T-helper 9 cell (primary cell): ENCODE measurements around the gene DMRTB1.
"Not testable (repeated sequence)": the region's sequence is repeated elsewhere in the genome, so short reads cannot be mapped to it uniquely, and the experiment has no call there.

ENCODE experiments used
- DNase-seq: peaks from one replicate; pipeline ENCODE4 v3.0.0-alpha.2; 2020
- total RNA-seq, 2 donors: gene quantifications; one replicate each; lab custom pipeline; 2026; lab: John Stamatoyannopoulos, UW

Gene DMRTB1
- total RNA-seq, result 0 reads per million in 2 donors

DNA sequence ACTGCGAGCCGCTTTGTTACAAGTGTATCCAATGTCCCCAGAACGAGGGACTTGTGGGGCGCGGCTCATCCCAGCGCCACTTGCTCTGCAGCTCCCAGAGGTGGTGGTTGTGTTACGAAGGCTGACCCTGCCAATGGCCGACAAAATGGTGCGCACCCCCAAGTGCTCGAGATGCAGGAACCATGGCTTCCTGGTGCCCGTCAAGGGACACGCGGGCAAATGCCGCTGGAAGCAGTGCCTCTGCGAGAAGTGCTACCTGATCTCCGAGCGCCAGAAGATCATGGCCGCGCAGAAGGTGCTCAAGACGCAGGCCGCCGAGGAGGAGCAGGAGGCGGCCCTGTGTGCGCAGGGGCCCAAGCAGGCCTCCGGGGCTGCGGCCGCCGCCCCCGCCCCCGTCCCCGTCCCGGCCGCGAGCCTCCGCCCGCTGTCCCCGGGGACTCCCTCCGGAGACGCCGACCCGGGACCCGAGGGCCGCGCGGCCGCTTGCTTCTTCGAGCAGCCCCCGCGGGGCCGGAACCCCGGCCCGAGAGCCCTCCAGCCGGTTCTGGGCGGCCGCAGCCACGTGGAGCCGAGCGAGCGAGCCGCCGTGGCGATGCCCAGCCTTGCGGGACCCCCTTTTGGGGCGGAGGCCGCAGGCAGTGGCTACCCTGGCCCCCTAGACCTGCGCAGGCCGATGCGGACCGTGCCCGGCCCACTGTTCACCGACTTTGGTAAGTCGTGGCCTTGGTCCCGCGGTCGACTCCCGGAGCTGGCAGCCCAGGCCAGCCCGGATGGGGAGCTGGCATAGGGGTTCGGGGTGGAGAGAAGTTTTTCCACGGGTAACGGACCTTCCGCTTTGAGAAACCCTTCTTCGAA lies at the start of gene DMRTB1:
TSS of gene DMRTB1 (plus strand) at position 79 of the 855 bp plus-strand sequence. CDS start at position 134, 55 bp downstream.
- DNase-seq, result no peak

GRCh38 chr1:53409695-53410094 lies 49.5 kb upstream of the DMRTB1 start:
- DNase-seq, result no peak

- DNase-seq, result peak; percentile 14
Measured at GRCh38 chr1:53410100-53410541, 49.1 kb upstream of the DMRTB1 start.

GRCh38 chr1:53410701-53411100 lies 48.5 kb upstream of the DMRTB1 start:
- no peak for DNase-seq

GRCh38 chr1:53411541-53412152 lies 47.6 kb upstream of the DMRTB1 start:
- DNase-seq, result no peak

DNA sequence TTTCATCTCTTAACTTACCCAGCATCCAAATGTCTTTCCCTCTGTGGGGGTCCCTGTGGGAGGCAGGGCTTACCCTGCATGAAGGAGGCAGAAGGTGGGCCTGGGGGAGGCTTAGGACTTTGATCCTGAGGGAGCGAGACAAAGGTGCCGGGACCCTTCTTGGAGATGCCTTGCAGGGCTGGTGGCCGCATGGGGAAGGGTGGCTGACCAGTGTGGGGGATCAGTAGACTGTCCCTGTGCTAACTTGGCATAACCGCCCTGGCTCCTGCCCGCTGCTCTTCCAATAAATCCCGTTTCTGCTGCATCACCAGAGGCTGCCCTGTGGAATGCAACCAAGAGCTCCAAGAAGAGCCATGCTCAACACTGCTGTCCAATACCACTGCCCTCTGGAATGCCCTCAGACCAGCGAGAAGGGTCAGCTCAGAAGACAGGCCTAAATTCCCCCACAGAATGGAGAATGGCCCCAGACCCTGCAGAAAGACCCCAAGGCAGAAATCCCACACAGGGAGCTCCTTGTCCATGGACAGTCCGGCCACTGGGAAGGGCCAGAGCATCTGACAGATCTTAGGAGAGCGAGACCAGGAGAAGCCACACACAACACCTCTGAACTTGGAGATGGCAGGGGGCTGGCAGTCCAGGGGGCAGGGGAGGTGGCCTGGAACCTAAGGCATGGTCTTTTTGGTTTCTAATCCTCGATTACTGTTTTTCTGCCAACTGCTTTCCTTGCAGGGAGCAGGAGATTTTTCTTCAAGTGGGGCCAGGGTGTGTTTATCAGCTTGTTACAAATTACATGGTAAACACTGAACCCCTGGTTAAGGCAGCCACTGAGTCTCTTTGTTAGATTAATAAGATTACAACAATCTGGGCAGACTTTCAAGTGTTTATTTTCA lies 46.7 kb upstream of the DMRTB1 start:
- no peak for DNase-seq

- DNase-seq, result peak; percentile 30
Measured at GRCh38 chr1:53413175-53414001, 45.8 kb upstream of the DMRTB1 start.

DNA sequence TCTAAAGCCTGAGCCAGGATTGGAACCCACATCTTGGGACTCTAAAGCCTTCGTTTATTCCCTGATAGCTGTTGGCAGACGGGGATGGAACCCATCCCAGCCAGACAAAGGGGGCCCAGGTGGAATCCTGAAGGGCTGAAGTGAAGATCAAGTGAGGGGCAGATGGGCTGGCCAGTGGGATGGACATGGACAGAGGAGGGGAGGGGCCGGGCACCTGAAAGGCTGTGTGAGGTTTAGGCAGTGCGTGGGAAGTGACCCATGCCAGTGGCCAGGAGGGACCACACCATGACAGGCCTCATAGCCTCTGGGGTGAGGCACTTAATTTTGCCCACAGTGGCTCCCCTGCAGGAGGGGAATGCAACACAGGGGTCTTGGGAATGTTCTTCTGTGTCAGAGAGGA lies 44.6 kb upstream of the DMRTB1 start:
- no peak for DNase-seq

- DNase-seq, result no peak
Measured at GRCh38 chr1:53415432-53415831, 43.8 kb upstream of the DMRTB1 start.

DNA sequence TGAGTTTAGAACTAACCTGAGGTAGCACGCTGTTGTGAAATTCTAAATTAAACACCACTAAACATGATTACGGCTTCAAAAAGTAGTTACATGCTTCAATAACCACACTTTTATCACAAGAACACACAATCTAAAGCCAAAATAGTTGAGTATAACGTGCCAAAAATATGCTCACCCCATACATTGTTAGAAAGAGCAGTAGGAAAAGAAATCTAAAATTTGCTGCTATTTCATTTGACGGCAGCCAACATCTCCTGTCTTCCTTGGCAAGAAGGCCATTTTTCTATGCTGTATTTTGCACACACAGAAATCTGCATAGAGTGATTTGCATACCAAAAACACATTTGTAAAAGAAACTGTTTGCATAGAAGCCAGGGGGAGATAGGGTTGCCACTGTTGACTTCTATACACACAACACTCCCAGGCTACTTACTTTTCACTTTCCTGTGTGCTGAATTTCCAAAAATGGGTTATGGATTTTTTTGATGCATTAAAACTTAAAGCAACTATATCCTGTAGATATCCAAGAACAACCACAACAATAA lies 42.9 kb upstream of the DMRTB1 start:
- no peak for DNase-seq

DNA sequence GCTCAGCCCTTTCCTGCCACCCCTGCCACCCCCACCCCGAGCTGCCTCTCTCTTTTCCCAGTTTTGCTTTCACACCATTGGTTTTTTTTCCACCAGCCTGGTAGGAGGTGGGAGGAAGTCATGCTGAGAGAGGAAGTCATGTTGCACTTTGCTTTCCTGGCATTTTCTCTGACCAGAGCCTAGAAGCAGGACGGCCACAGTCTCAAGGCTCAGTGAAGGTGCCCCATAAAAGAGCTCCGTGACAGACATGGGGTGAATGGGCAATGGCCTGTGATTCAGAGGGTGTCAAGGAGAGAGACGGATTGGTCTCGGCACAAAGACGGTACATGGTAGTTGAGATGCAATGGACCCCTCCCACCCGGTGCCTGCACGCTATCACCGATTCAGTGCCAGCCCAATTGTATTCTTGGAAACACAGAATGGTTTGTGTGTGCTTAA lies 42.1 kb upstream of the DMRTB1 start:
- DNase-seq, result no peak

DNA sequence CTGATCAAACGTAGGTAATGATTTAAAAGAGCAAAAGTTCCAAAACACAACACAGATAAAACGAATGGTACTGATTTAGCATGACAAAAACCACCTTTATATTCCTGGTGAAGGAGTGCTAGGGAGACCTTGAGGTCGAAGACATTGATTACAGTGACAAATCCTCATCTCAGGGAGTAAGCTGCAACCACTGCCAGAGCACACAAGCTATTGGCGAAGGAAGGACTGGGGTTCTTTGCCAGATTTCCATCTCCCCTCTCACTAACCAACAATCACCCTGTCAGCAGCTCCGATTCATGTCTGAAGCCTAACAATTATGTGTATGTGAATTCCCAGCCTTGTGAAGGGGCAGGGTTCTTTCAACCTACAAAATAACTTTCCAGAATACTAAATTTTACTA lies 40.2 kb upstream of the DMRTB1 start:
- no peak for DNase-seq

DNA sequence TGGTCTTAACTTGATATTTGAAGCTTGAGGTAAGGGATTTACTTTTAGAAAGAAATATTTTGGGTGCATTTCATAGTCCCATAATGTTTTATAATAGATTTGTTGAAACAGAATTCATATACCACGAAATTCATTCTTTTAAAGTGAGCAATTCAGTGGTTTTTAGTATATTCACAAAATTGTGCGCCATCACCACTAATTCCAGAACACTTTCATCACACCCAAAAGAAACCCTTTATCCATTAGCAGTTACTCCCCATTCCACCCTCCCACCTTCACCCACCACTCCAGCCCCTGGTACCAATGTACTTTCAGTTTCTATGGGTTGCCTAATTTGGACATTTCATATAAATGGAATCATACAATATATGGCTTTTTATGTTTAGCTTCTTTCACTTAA lies 38.9 kb upstream of the DMRTB1 start:
- no peak for DNase-seq

- no peak for DNase-seq
Measured at GRCh38 chr1:53421208-53421607, 38.0 kb upstream of the DMRTB1 start.

DNA sequence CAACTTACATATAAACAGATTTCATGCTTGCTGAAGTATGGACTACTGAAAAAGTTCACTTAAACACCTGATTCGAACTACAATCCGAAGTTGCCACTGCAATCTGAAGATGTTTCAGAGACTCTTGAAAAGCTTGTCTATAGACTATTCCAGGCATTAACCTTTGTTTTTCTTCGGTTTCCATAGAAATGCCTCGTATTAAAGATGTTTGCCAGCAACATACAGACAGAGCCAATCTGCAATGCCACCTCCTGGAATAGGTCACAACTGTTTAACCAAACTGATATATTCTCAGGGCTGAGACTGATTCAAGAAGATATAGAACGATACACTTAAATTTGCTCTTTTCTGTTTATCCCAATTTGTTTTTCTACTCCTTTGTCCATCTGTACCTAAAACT lies 28.9 kb upstream of the DMRTB1 start:
- no peak for DNase-seq

DNA sequence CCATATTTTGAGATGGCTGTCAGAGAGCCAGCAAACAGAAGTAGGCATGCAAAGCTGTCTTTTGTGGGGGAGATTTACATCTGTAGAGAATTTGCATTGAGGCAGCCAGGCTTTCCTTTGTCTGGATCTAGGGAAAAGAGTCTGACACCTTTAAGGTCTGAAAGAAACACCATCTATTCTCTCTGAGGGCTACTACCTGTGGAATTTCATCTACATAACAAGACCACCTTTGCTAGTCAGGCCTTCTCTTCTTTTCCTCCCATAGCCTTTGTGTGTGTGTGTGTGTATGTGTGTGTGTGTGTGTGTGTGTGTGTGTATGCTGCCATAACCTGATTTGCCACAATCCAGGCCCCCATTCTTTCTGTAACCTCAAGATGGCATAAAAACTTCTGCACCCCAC lies 28.4 kb upstream of the DMRTB1 start:
- no peak for DNase-seq

- no peak for DNase-seq
Measured at GRCh38 chr1:53431244-53431643, 28.0 kb upstream of the DMRTB1 start.

GRCh38 chr1:53431805-53432565 lies 27.2 kb upstream of the DMRTB1 start:
- no peak for DNase-seq

DNA sequence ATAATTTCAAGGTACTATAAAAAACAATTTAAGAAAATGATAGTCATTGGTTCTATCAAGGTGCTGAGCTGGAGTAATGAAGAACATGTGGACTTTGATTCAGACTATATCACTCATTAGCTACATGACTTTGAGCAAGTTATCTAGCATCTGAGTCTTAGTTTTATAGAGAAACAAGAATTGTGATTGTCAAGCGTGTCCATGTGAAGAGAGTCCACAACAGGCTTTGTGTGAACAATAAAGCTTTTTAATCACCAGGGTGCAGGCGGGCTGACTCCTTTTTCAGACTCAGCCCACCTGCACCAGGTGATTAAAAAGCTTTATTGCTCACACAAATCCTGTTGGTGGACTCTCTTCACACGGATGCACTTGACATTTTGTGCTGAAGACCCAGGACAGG lies 26.6 kb upstream of the DMRTB1 start:
- DNase-seq, result no peak

DNA sequence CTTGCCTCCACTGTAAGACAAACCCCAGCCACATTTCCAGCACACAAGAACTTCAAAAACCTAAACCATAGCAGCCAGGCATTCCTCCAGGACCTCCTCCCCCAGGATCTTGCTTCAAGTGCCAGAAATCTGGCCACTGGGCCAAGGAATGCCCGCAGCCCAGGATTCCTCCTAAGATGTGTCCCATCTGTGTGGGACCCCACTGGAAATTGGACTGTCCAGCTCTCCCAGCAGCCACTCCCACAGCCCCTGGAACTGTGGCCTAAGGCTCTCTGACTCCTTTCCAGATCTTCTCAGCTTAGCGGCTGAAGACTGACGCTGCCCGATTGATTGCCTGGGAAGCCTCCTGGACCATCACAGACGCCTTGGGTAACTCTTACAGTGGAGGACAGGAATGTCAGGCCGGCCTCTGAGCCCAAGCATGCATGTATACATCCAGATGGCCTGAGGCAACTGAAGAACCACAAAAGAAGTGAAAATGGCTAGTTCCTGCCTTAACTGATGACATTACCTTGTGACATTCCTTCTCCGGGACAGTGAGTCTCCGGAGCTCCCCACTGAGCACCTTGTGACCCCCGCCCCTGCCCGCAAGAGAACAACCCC lies 24.7 kb upstream of the DMRTB1 start:
- DNase-seq, result not testable (repeated sequence)

DNA sequence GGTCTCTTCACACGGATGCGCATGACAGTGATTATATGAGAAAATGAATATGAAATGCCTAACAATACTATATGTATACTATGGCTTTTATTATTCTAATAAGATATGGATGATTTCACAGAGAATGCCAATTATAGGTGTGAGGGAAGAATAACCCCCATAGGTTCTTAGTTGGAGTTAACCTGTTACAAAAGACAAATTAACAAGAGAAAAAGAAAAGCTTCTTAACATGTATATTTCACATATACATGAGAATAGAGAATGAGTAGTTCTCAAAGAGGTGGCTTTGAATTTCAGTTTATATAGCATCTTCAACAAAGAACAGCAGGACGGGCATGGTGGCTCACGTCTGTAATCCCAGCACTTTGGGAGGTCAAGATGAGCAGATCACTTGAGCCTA lies 24.0 kb upstream of the DMRTB1 start:
- DNase-seq, result no peak
